Activated B cell treated with CpG ODN at 0.5 μM for 24 hours (primary cell): ENCODE results near the gene MALAT1. TPM values are rescaled to one million over a fixed set of nuclear protein-coding genes. Genes with fewer than 3 reads are reported as not detected.

ENCODE experiments used
- ATAC-seq: fragments of 200-7000 bp; cut with Tn5 transposase; one replicate; pipeline ENCODE4 v1.10.0; 2021; ENCODE audit warnings: low read depth, mild to moderate bottlenecking, moderate library complexity
- CTCF ChIA-PET: fragments of 350-600 bp; sonication (Branson Sonifier 250); formaldehyde crosslinking; loops from one replicate; lab custom pipeline; 2021; ENCODE audit warnings: antibody characterized with exemption; lab: Charles Lee
- POLR2A ChIA-PET: fragments of 350-600 bp; sonication (Branson Sonifier 250); formaldehyde crosslinking; loops from one replicate; lab custom pipeline; 2021; ENCODE audit warnings: antibody characterized with exemption; lab: Charles Lee
- DNase-seq: peaks from one replicate; pipeline ENCODE4 v3.0.0; 2022
- H3K27ac Mint-ChIP-seq: one replicate; pipeline ENCODE4 v1.8.0; 2020; ENCODE audit warnings: mixed read lengths
- H3K27me3 Mint-ChIP-seq: one replicate; pipeline ENCODE4 v1.8.0; 2021; ENCODE audit warnings: mixed read lengths
- H3K36me3 Mint-ChIP-seq: one replicate; pipeline ENCODE4 v1.8.0; 2021; ENCODE audit warnings: low read depth, mixed read lengths
- H3K4me1 Mint-ChIP-seq: one replicate; pipeline ENCODE4 v1.8.0; 2021; ENCODE audit warnings: mixed read lengths
- H3K4me3 Mint-ChIP-seq: one replicate; pipeline ENCODE4 v1.8.0; 2020; ENCODE audit warnings: mild to moderate bottlenecking, mixed read lengths
- H3K9me3 Mint-ChIP-seq: one replicate; pipeline ENCODE4 v1.8.0; 2020; ENCODE audit warnings: mixed read lengths
- CTCF ChIP-seq: fragments of 200-600 bp; IDR thresholded peaks from one replicate; pipeline ENCODE4 v1.8.0; 2022; ENCODE audit warnings: antibody characterized with exemption, mild to moderate bottlenecking
- intact Hi-C: fragments of 100-400 bp; cut with micrococcal nuclease; formaldehyde crosslinking; loops from one replicate; pipeline ENCODE4 v1.15.1; 2024
- total RNA-seq: library from RNA; stranded (reverse); gene quantifications from 2 replicates; pipeline ENCODE4 v1.2.3, GENCODE V29; 2022

MALAT1 gene
- total RNA-seq, 1 donor from 2014 or later = 18,961 TPM

- Mint-ChIP-seq H3K4me3 (peak overlapping the region; percentile 72), H3K27me3 (no peaks in the 10 kb centered on the region), H3K9me3 (no peaks in the 10 kb centered on the region), H3K27ac (peak overlapping the region; percentile 65), H3K36me3 (peaks cover 24% of the 10 kb centered on the region), H3K4me1 (peaks cover 47% of the 10 kb centered on the region)
- POLR2A ChIA-PET = interaction anchor here (0.7 to 4.5 kb wide), 19 partner anchors 12 to 335 kb away, joined by 3 to 37 read pairs (median 5); partner anchors contain the start of genes DPF2, MALAT1, PCNX3 and RELA
- intact Hi-C loops = loop anchor here (1.0 kb wide), 1 partner anchor 16 kb away; no protein-coding TSS in a partner anchor
- TF ChIP-seq CTCF = no peak
- CTCF ChIA-PET = interaction anchor here (1.1 to 3.6 kb wide), 3 partner anchors 17 to 335 kb away, joined by 3 to 12 read pairs (median 4); partner anchors contain the start of gene PCNX3
- no peak for DNase-seq
- peak; percentile 6 for ATAC-seq
Measured at GRCh38 chr11:65524014-65524740, 25.3 kb downstream of the MALAT1 start.

- peaks cover 27% of the 10 kb centered on the region for H3K36me3 Mint-ChIP-seq
- peaks cover 47% of the 10 kb centered on the region for H3K4me1 Mint-ChIP-seq
- intact Hi-C loops = loop anchor here (1.0 kb wide), 1 partner anchor 15 kb away; no protein-coding TSS in a partner anchor
- no peaks in the 10 kb centered on the region for H3K9me3 Mint-ChIP-seq
- peak within 1 kb of the TSS; percentile 81 for H3K4me3 Mint-ChIP-seq
- ATAC-seq (peak; percentile 95), DNase-seq (peak; percentile 78)
- H3K27me3 Mint-ChIP-seq = no peaks in the 10 kb centered on the region
- H3K27ac Mint-ChIP-seq = peak within 1 kb of the TSS; percentile 66
- ChIA-PET POLR2A (interaction anchor here (0.6 to 4.5 kb wide), 29 partner anchors 11 to 360 kb away, joined by 3 to 37 read pairs (median 4); partner anchors contain the start of genes DPF2, EHBP1L1, MALAT1 and NEAT1), CTCF (interaction anchor here (1.1 to 3.6 kb wide), 3 partner anchors 16 to 334 kb away, joined by 3 to 12 read pairs (median 4); partner anchors contain the start of gene PCNX3)
- no peak for TF ChIP-seq CTCF
Measured at GRCh38 chr11:65524741-65525545, 26.1 kb downstream of the MALAT1 start, which contains the start of gene SCYL1. TSS of gene SCYL1 (plus strand) at chr11:65525083. CDS start at chr11:65525154, 71 bp downstream.

GRCh38 chr11:65525546-65526480 lies 27.0 kb downstream of the MALAT1 start:
- ChIA-PET CTCF (interaction anchor here (1.2 to 3.6 kb wide), 2 partner anchors 15 to 334 kb away, joined by 4 to 12 read pairs; no protein-coding TSS in a partner anchor), POLR2A (interaction anchor here (0.6 to 4.5 kb wide), 25 partner anchors 10 to 359 kb away, joined by 3 to 37 read pairs (median 5); partner anchors contain the start of genes DPF2, EHBP1L1, MALAT1 and NEAT1)
- H3K27me3 Mint-ChIP-seq = no peaks in the 10 kb centered on the region
- H3K9me3 Mint-ChIP-seq = no peaks in the 10 kb centered on the region
- peaks cover 47% of the 10 kb centered on the region for H3K4me1 Mint-ChIP-seq
- H3K36me3 Mint-ChIP-seq = peaks cover 34% of the 10 kb centered on the region
- H3K4me3 Mint-ChIP-seq = peak overlapping the region; percentile 81
- H3K27ac Mint-ChIP-seq = peak overlapping the region; percentile 66
- DNase-seq (no peak), ATAC-seq (no peak)
- no peak for TF ChIP-seq CTCF
- intact Hi-C loops = no loop called here

- ChIA-PET CTCF (interaction anchor here (3.6 kb wide), 1 partner anchor 14 kb away, joined by 12 read pairs; no protein-coding TSS in a partner anchor), POLR2A (interaction anchor here (0.6 to 4.5 kb wide), 5 partner anchors 11 to 360 kb away, joined by 3 to 37 read pairs (median 10); partner anchors contain the start of genes MALAT1 and PCNX3)
- no peaks in the 10 kb centered on the region for H3K27me3 Mint-ChIP-seq
- no peak for TF ChIP-seq CTCF
- no peaks in the 10 kb centered on the region for H3K9me3 Mint-ChIP-seq
- peak overlapping the region; percentile 28 for H3K4me3 Mint-ChIP-seq
- peaks cover 43% of the 10 kb centered on the region for H3K36me3 Mint-ChIP-seq
- DNase-seq (no peak), ATAC-seq (no peak)
- peaks cover 44% of the 10 kb centered on the region for H3K4me1 Mint-ChIP-seq
- no peak overlapping the region for H3K27ac Mint-ChIP-seq
- intact Hi-C loops = no loop called here
Measured at GRCh38 chr11:65526744-65527143, 27.9 kb downstream of the MALAT1 start.
